ENCODE data around the gene SDF2L1.

DNA sequence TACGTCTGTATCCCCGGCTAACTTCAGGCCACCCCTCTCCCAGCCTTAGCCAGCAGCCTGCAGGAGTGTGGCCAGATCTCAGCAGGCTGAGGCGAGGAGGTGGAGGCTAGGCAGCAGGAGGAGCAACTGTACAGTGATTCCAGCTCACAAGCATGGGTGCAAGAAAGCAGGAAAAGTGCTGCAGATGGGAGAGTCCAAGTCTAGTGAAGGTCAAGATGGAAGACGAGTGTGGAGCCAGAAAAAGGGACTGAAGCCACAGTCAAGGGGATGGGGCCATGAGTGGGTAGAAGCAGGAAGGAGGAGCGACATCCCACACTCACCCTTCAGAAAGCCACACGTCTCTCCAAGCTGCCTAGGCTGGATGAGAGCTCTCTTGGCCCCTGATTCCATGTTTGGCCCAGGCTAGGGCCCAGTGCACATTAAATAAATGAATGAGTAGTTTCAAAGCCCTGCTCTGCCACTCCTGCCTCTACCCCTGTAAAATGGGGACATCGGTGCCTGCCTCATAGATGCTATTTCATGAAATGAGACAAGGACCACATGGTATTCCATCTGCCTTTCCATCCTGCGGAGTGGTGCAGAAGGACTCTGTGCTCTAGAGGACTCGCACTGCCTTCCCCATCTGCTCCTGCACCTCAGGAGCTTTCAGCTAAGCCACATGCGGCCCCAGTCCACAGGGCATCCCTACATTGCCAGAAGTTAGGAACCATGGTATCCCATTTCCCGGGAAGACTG lies 15.2 kb upstream of the SDF2L1 start:
- TF ChIP-seq, protein P1, sequence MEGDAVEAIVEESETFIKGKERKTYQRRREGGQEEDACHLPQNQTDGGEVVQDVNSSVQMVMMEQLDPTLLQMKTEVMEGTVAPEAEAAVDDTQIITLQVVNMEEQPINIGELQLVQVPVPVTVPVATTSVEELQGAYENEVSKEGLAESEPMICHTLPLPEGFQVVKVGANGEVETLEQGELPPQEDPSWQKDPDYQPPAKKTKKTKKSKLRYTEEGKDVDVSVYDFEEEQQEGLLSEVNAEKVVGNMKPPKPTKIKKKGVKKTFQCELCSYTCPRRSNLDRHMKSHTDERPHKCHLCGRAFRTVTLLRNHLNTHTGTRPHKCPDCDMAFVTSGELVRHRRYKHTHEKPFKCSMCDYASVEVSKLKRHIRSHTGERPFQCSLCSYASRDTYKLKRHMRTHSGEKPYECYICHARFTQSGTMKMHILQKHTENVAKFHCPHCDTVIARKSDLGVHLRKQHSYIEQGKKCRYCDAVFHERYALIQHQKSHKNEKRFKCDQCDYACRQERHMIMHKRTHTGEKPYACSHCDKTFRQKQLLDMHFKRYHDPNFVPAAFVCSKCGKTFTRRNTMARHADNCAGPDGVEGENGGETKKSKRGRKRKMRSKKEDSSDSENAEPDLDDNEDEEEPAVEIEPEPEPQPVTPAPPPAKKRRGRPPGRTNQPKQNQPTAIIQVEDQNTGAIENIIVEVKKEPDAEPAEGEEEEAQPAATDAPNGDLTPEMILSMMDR (IDR thresholded peaks at IDR 0.05), result no peak
- TF ChIP-seq POLR2A (IDR thresholded peaks at IDR 0.05), result no peak
